HUES48 (cell line): Measurements from ENCODE around the gene RBM20.

Experiments used
- H3K27ac ChIP-seq: one replicate; pipeline ENCODE4 v1.7.0; 2013; ENCODE audit warnings: low read depth, low read length, inconsistent platforms
- H3K27me3 ChIP-seq: 2 replicates; pipeline ENCODE4 v1.6.1; 2013; ENCODE audit warnings: mild to moderate bottlenecking, low read length; ENCODE audit not compliant: control insufficient read depth, insufficient read depth
- H3K36me3 ChIP-seq: 2 replicates; pipeline ENCODE4 v1.6.1; 2013; ENCODE audit warnings: low read length; ENCODE audit not compliant: control insufficient read depth, insufficient read depth
- H3K4me1 ChIP-seq: 2 replicates; pipeline ENCODE4 v1.6.1; 2013; ENCODE audit warnings: mild to moderate bottlenecking, low read length; ENCODE audit not compliant: control insufficient read depth, insufficient read depth
- H3K4me3 ChIP-seq: 2 replicates; pipeline ENCODE4 v1.5.1; 2013; ENCODE audit warnings: mild to moderate bottlenecking, low read depth, low read length
- H3K9ac ChIP-seq: 2 replicates; pipeline ENCODE4 v1.6.1; 2013; ENCODE audit warnings: mild to moderate bottlenecking, low read depth, low read length, moderate library complexity
- H3K9me3 ChIP-seq: 2 replicates; pipeline ENCODE4 v1.6.1; 2013; ENCODE audit warnings: low read length; ENCODE audit not compliant: control insufficient read depth, insufficient read depth

Gene RBM20

DNA sequence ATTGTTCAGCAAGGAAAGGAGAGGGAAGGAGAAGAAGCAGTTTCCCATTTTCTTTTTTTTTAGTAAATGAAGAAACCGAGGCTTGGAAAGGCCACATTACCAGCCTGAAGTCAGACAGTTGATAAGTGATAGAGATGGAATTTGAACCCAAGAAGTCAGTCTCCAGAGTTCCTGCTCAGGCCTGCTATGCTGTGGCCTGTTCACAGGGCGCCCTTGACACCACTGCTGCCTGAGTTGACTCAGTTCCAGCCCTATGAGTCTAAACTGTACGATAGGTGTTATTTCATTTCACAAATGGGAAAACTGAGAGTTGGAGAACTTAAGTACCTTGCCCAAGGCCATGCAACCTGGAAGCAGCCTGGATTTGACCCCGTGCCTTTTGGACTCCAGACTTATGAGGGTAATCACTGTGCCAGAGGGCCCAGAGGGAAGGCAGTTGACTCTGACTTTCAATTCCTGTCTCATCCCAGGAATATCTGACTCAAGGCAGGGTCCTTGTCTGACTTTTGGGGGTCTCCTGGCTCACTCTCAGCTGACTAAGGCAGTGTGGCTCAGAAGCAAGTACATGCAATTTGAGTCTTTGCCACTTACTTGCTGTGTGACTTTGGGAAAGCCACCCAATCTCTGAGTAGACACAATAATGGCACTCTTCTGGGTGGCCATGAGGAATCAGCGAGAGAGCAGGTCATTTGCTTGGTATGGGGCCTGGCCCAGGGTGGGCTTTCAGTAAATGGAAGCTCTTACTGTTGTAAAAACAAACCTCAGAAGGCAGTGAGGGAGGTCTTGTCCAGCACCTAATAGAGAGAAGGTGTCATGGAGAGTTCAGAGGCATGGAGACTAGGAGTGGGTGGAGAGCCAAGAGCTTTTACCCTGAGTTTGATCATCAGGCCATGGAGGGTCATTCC, 17.9 kb upstream of the RBM20 start:
- no peaks in the 10 kb centered on the region for H3K36me3 ChIP-seq
- no peaks in the 10 kb centered on the region for H3K9me3 ChIP-seq
- no peak overlapping the region for H3K4me3 ChIP-seq
- H3K9ac ChIP-seq: no peak overlapping the region
- H3K4me1 ChIP-seq: 0 out of 2 replicates have a peak, but pooled peaks cover 6% of the 10 kb centered on the region
- H3K27me3 ChIP-seq: no peaks in the 10 kb centered on the region
- H3K27ac ChIP-seq: no peak overlapping the region

DNA sequence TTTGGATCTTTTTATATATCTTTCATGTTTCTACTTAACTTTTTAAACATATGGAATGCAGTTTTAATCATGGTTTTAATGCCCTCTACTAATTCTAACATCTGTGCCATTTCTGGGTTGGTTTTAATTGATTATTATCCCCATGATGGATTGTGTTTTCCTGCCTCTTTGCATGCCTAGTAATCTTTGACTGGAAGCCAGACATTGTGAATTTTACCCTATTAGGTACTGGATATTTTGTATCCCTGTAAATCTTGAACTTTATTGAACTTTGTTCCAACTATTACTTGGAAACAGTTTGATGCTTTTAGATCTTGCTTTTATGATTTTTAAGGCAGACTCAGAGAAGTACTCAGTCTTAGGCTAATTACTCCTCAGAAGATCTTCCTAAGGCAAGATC, 16.0 kb upstream of the RBM20 start:
- no peak overlapping the region for H3K27ac ChIP-seq
- H3K4me3 ChIP-seq: no peak overlapping the region
- H3K27me3 ChIP-seq: no peaks in the 10 kb centered on the region
- H3K9me3 ChIP-seq: no peaks in the 10 kb centered on the region
- H3K36me3 ChIP-seq: no peaks in the 10 kb centered on the region
- 0 out of 2 replicates have a peak, but pooled peaks cover 6% of the 10 kb centered on the region for H3K4me1 ChIP-seq
- no peak overlapping the region for H3K9ac ChIP-seq

DNA sequence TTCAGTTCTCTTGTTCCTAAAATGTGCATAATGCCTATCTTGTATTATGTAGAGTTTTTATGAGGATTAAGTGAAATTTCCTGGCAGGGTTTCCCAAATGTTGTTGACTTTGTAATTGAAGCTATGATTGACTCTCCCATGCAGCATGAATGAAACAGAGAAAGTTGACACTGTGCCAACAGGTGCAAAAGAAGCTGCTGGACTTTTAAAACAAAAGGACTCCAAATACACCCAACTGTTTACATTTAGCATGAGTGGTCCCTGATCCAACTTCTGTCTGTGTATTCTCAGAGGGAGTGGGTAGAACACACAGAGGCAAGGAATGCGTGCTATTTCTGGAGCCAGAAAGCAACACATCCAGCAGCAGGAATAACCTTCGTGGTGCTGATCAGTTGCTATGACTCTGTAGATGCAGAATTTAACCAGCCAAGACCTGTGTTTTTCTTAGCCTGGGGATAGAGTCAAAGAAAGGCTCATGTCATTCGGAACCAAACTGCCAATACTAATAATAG, 14.4 kb upstream of the RBM20 start:
- Histone ChIP-seq H3K27me3 (no peaks in the 10 kb centered on the region), H3K36me3 (no peaks in the 10 kb centered on the region), H3K27ac (no peak overlapping the region), H3K4me3 (no peak overlapping the region), H3K9ac (no peak overlapping the region), H3K9me3 (no peaks in the 10 kb centered on the region), H3K4me1 (0 out of 2 replicates have a peak, but pooled peaks cover 6% of the 10 kb centered on the region)

DNA sequence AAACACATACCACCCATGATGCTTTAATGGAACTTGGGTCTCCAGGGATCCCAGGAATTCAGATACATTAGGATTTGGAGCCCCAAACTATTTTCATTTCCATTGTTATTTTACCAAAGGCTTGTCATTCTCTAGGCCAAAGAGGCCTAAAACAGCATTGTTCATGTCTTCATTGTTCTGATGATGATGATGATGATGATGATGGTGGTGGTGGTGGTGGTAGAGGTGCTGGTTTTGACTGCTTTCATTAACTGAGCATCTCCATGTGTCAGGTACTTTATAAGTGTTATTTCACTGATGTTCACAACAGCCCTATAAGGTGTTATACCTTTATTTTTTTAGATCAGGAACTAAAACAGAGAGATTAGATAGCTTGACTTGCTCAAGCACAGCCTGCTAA, 12.2 kb upstream of the RBM20 start:
- peaks cover 11% of the 10 kb centered on the region for H3K4me1 ChIP-seq
- H3K9me3 ChIP-seq: no peaks in the 10 kb centered on the region
- H3K36me3 ChIP-seq: no peaks in the 10 kb centered on the region
- no peak overlapping the region for H3K4me3 ChIP-seq
- no peak overlapping the region for H3K27ac ChIP-seq
- no peaks in the 10 kb centered on the region for H3K27me3 ChIP-seq
- no peak overlapping the region for H3K9ac ChIP-seq

DNA sequence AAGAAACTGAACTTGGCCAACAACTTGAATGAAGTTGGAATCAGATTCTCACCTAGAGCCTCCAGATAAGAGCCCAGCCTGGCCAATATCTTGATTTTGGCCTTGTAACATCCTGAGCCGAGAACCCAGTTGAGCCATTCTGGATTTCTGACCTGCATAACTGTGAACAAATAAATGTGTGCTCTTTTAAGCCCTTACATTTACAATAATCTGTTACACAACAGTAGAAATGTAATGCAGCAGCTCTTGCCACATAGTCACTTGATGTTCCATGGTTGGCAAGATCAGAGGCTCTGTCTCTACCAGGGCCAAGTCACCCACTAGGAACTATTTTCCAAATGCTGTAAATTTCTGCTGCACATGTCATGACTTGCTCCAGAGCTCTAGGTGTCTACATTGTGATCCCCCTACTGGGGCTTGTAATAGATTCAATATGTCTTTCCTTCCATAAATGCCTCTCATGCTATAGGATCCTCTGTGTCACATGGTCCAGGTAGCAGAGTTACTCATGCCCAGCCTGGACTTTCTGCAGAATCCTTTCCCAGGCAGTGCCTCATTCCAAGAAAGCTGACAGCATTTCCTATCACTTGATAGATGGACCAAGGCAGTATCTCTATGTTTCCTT, 11.4 kb upstream of the RBM20 start:
- H3K4me1 ChIP-seq: peaks cover 19% of the 10 kb centered on the region
- H3K27ac ChIP-seq: no peak overlapping the region
- no peak overlapping the region for H3K9ac ChIP-seq
- no peaks in the 10 kb centered on the region for H3K9me3 ChIP-seq
- no peaks in the 10 kb centered on the region for H3K36me3 ChIP-seq
- no peaks in the 10 kb centered on the region for H3K27me3 ChIP-seq
- no peak overlapping the region for H3K4me3 ChIP-seq

DNA sequence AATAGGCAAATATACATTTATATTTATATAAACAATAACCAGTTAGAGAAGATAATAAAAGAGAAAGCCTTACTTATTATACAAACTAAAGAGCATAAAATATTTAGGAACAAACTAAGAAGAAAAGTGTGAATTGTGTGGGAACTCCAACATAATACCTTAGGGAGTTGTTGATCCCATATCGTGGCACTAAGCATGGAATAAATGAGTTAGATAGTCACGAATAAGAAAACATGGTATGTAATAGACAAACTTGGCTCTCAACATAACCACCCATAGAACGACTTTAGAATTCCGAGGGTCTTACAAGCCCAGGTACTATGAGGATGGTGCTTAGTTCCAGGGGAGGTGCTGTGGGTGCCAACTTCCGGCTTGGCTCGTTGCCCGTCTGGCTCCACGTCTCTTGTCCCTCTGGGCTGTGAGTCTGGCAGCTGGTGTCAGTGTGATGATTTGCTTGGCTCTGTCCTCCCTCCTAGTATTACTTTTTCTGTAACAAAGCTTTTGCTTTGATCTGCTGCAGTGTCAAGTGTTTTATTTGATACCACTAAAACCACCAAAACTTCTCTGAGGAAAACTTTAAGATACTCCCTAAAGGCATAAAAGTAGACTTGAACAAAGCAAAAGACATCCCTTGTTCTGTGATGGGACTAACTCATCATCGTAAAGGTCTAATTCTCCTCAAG, 9.5 kb upstream of the RBM20 start:
- Histone ChIP-seq H3K27me3 (no peaks in the 10 kb centered on the region), H3K4me1 (peaks cover 22% of the 10 kb centered on the region), H3K9me3 (no peaks in the 10 kb centered on the region), H3K27ac (no peak overlapping the region), H3K36me3 (no peaks in the 10 kb centered on the region), H3K4me3 (no peak overlapping the region), H3K9ac (no peak overlapping the region)

DNA sequence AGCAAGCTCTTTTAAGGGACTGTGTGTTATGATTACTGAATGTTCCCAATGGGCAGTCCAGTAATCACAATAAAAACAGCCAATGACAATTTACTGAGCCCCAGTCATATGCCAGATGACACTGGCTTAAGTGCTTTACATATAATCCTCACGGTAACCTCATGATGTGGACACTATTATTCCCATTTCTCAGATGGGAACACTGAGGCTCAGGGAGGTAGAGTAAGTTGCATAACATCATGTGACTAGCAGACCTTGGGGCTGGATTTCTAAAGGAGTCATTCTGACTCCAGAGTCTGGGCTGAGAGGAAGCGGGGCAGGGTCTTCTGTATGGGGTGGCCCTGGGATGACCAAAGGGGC, 7.6 kb upstream of the RBM20 start:
- H3K4me3 ChIP-seq: no peak overlapping the region
- no peak overlapping the region for H3K9ac ChIP-seq
- no peaks in the 10 kb centered on the region for H3K36me3 ChIP-seq

DNA sequence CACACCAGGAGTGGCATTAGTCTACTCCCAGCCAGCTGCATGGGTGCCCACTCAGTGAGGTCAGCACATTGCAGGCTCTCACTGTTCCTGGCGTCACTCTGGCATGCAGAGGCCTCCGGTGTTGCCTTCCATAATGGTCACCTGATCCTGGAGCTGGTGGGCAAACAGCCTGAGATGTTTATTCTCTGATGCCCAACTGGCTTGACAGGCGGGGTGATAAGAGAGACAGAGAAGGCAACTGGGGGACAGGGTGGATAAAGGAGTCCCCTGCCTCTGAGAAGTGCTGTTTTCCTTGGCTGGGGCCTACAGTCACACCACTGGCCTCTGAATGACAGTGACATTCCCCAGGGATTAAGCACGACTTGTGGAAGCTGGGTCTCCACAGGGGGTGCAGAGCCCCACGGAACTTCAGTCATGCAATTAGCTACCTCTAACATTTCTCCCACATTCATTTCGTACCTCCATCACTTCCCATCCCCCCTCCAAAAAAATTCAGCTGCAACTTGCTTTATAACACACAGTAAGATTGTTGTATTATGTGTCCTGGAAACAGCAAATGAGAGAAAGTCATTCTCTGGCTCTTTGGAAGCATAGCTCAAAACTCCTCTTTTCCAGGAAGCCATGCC, 7.1 kb upstream of the RBM20 start:
- Histone ChIP-seq H3K27ac (peak overlapping the region; percentile 75), H3K9me3 (no peaks in the 10 kb centered on the region), H3K36me3 (no peaks in the 10 kb centered on the region), H3K27me3 (peaks cover 7% of the 10 kb centered on the region), H3K4me3 (no peak overlapping the region), H3K4me1 (peaks cover 33% of the 10 kb centered on the region), H3K9ac (no peak overlapping the region)

More for the DNA sequence above, 7.6 kb upstream of the RBM20 start:
- Histone ChIP-seq H3K9me3 (no peaks in the 10 kb centered on the region), H3K4me1 (peaks cover 28% of the 10 kb centered on the region), H3K27ac (peak overlapping the region; percentile 75), H3K27me3 (peaks cover 2% of the 10 kb centered on the region; the same call in 1 of the 2 replicates)

DNA sequence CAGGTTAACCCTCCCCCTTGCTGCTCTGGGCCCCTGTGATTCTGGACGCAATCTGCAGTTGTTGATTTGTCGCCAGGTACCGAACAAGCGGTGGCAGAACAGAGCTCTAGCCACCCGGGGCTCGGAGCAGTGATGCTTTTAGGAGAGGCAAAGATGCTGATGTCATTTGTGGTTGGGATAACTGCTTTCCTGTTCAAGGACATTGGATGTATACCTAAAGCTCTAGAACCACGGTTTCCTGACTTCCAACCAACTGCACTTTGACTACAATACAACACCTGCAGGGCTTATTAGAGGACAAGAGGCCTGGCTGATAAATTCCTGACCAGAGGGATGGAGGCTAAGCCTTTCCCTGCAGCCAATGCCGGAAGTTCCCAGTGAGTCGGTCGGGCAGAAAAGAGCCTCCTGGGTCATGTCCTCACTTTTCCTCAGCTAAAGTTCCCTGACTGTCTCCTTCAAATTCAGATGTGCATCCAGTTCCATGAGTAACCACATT, 6.5 kb upstream of the RBM20 start:
- Histone ChIP-seq H3K27me3 (peaks cover 12% of the 10 kb centered on the region), H3K9ac (no peak overlapping the region), H3K36me3 (no peaks in the 10 kb centered on the region), H3K4me3 (no peak overlapping the region), H3K4me1 (peaks cover 38% of the 10 kb centered on the region), H3K27ac (peak overlapping the region; percentile 75), H3K9me3 (no peaks in the 10 kb centered on the region)

DNA sequence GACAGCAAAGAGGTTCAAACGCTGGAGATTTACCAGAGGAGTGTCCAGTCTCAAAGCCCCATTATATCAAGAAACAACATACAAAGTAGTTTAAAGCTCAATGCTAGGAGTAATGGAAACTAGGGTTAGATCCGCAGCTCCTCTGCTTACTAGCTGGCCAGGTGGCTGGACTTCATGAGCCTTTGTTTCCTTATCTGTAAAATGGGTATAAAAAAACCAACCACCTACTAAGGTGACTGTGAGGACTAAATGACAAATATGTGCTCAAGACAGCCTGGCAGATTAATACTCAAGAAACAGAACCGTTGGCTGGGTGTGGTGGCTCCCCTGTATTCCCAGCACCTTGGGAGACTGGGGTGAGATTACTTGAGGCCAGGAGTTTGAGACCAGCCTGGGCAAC, 5.8 kb upstream of the RBM20 start:
- Histone ChIP-seq H3K27me3 (peaks cover 20% of the 10 kb centered on the region), H3K9ac (no peak overlapping the region), H3K9me3 (no peaks in the 10 kb centered on the region)

More for the DNA sequence above, 5.8 kb upstream of the RBM20 start:
- no peak overlapping the region for H3K27ac ChIP-seq
- H3K4me1 ChIP-seq: peaks cover 40% of the 10 kb centered on the region
- no peak overlapping the region for H3K4me3 ChIP-seq
- H3K36me3 ChIP-seq: no peaks in the 10 kb centered on the region
